Motor neuron (in vitro differentiated cells): ENCODE results near the gene WHRN. TPM values are rescaled to one million over a fixed set of nuclear protein-coding genes. Genes with fewer than 3 reads are reported as not detected.

Source experiments
- ATAC-seq, 8 experiments: fragments of 200-7000 bp; cut with Tn5 transposase; replicated peaks in 6 of 8; 2 replicates each; pipeline ENCODE4 v1.8.0; 2021; ENCODE audit warnings: mild to moderate bottlenecking in 8 of 8, moderate library complexity in 8 of 8
- H3K27ac ChIP-seq, 2 donors: fragments of 250-450 bp; sonication (Bioruptor Pico); 2 replicates each; pipeline ENCODE4 v1.9.0; 2021; ENCODE audit warnings: antibody characterized with exemption in 2 of 2, mild to moderate bottlenecking in 2 of 2, moderate library complexity in 1 of 2
- H3K4me1 ChIP-seq, 2 donors: fragments of 250-450 bp; sonication (Bioruptor Pico); replicated peaks in 1 of 2; 2 replicates each; pipeline ENCODE4 v1.6.1; 2021; ENCODE audit warnings: antibody characterized with exemption in 2 of 2, mild to moderate bottlenecking in 2 of 2, moderate library complexity in 1 of 2
- H3K4me3 ChIP-seq, 5 donors: fragments of 250-450 bp; sonication (Bioruptor Pico); 2 replicates each; pipeline ENCODE4 v1.9.0; 2021; ENCODE audit warnings: antibody characterized with exemption in 5 of 5, mild to moderate bottlenecking in 5 of 5, moderate library complexity in 4 of 5
- WGBS, 10 experiments: fragments of 450-650 bp; shearing (Covaris generic); methylation state at CpG; one replicate each; pipeline ENCODE4 v1.0.0; 2022; 5-methylcytosine and 5-hydroxymethylcytosine counted together
- in situ Hi-C, 9 experiments: fragments of 400-800 bp; cut with MboI; loops; one replicate each; pipeline ENCODE4 v1.15.0; 2021; ENCODE audit warnings: low sequenced_read_pairs in 9 of 9, low pct_unique_long_range_greater_than_20kb in 2 of 9; ENCODE audit not compliant: unreplicated experiment in 9 of 9
- total RNA-seq, 8 experiments: library from RNA; unstranded; fragments of 300-600 nt; gene quantifications; 2 replicates each; pipeline versions ENCODE4 v1.2.3 to v1.2.4, GENCODE V29; 2022

The WHRN gene
- total RNA-seq, 8 experiments from 2014 or later = 4.2 to 13.5 (median 6.9) TPM

DNA sequence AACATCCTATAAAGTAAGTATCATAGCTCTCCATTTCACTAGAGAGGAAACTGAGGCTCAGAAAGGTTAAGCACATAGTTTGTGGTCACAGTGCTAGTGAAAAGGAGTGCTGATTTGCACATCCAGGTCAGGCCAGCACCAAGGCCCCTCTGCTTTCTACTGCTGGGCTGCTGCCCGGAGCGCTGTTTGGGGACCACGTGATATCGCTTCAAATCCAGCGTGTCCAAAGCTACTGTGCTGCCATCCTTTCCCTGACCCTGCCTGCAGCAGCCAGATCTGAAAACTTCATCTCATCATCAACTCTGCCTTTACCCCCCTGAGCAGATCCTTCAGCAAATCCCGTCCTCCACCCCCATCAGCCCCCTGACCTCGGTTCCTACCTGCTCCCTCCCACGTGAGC lies 76.8 kb downstream of the WHRN start:
- in situ Hi-C loops = loop anchor here in 6 of 9 experiments (25.0 kb wide), 3 partner anchors 209 to 584 kb away; partner anchors contain the start of gene TEX53 (in 3 of the 6)
- 87 to 100% (median 91%) methylated on average over 2 to 5 of the region's 8 CpGs; no CpG with 5 or more reads in 6 of the 10 experiments for WGBS, 10 experiments
- H3K4me3 ChIP-seq = no peak overlapping the region
- no peak overlapping the region for H3K27ac ChIP-seq
- no peak for ATAC-seq
- no peaks in the 10 kb centered on the region for H3K4me1 ChIP-seq

DNA sequence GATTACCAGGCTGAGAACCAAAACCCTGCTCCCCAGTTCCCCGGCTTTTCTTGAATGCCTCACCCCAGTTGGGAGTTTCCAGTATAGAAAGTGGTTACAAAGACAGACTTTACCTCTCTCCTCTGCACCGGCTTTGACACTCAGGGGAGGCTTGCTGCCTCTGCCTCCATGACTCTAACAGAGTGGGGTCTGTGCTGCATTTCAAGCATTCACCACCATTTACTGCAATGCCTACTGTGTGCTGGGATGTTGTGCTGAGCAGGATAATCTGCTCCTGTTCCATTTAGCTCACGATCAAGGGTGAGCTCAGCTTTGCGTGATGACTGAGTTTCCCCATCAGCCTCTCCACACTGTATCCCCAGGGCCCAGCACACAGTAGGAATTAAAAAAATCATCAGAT lies 77.6 kb downstream of the WHRN start:
- WGBS, 10 experiments = 70 to 100% (median 82%) methylated on average over 1 to 4 of the region's 4 CpGs; no CpG with 5 or more reads in 4 of the 10 experiments
- in situ Hi-C loops = loop anchor here in 6 of 9 experiments (25.0 kb wide), 3 partner anchors 210 to 585 kb away; partner anchors contain the start of gene TEX53 (in 3 of the 6)
- H3K4me3 ChIP-seq = no peak overlapping the region
- H3K27ac ChIP-seq = no peak overlapping the region
- ATAC-seq = no peak
- H3K4me1 ChIP-seq = no peaks in the 10 kb centered on the region

DNA sequence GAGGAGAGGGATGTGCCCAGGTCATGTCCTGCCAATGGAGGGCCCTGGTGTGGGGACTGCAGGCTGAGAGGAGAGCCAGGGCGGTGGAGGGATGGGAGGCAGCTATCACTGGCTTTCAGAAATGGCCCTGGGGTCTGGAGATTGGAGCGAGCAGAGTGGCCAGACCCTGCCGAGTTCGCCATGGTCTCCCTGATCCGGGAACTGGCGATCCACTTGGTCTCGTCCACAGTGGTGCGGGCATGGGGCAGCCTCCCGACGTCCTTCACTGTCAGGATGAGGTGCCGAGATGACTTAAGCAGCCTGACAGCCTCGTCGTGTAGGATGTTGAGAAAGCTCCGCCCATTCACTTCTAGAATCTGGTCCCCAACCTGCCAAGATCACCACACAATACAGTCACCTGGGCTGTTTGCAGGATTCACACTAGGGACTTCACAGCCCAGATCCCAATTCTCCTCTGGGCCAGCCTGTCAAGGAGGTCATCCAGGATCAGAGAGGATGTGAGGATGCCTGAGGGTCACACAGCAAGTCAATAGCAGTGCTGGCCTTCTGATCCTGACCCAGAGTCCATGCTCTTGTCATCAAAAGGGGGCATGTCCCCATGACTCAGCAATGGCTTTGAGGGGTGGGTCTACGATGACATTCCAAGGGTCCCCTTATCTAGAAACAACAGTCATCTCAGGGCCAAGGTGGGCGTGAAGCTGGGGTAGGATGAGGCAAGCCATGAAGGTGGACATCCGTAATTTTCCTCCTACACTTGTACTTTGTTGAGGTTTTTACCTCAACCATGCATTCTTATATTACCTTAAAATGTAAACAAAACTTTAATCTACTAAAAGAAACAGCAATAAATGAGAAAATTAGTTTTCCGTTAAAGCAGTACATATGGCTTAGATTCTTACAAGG lies 79.0 kb downstream of the WHRN start:
- no peak overlapping the region for H3K4me3 ChIP-seq
- no peak for ATAC-seq
- 83 to 100% (median 93%) methylated on average over 1 to 11 of the region's 18 CpGs for WGBS, 10 experiments
- in situ Hi-C loops = loop anchor here in 6 of 9 experiments (25.0 kb wide), 3 partner anchors 211 to 586 kb away; partner anchors contain the start of gene TEX53 (in 3 of the 6)
- no peak overlapping the region for H3K27ac ChIP-seq
- H3K4me1 ChIP-seq = no peaks in the 10 kb centered on the region

DNA sequence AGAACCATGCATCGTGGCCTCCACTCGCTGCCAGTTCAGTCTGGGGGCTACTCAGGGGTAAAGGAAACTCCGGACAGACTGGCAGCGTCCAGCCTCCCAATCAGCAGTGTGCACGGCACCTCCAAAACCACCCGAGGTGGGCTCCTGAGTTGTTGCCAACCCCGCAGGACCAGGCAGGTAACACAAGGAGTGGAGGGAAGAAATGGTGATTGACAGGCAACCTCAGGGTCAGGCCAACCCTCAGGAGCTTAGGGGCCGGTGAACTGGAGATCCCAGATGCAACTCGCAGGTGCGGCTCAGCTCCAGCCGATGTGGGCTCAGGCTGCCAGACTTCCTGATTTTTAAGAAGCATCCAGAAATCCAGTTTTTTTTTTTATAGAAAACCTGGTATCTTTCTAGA lies 80.1 kb downstream of the WHRN start:
- H3K4me1 ChIP-seq = no peaks in the 10 kb centered on the region
- no peak overlapping the region for H3K27ac ChIP-seq
- H3K4me3 ChIP-seq = no peak overlapping the region
- no peak for ATAC-seq
- in situ Hi-C loops = loop anchor here in 6 of 9 experiments (25.0 kb wide), 3 partner anchors 212 to 587 kb away; partner anchors contain the start of gene TEX53 (in 3 of the 6)
- WGBS, 10 experiments = 80 to 98% methylated on average over 1 to 7 of the region's 11 CpGs; no CpG with 5 or more reads in 8 of the 10 experiments

DNA sequence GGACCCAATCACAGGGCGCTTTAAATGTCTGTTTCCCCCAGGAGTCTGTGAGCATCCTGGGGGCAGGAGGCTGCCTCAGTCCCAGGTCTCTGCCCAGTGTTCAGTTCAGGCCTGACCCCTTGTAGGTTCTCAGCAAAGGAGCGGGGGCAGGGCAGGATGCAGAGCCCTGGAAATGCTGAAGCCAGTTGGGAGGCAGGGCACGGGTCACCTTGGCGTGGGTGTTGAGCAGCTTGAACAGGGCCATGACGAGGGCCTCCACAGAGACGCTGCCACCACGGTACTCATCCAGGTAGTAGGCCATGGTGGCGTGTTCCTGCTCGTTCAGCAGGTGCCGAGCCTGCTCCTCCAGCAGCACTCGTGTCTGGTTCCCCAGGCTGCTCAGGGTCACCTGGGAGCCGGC lies 81.1 kb downstream of the WHRN start:
- H3K4me1 ChIP-seq = no peaks in the 10 kb centered on the region
- 70% methylated on average over 2 of the region's 12 CpGs; no CpG with 5 or more reads in 9 of the 10 experiments for WGBS, 10 experiments
- no peak for ATAC-seq
- no peak overlapping the region for H3K27ac ChIP-seq
- H3K4me3 ChIP-seq = no peak overlapping the region
- in situ Hi-C loops = loop anchor here in 2 of 9 experiments (25.0 kb wide), 4 partner anchors 213 to 1088 kb away; no protein-coding TSS in a partner anchor

DNA sequence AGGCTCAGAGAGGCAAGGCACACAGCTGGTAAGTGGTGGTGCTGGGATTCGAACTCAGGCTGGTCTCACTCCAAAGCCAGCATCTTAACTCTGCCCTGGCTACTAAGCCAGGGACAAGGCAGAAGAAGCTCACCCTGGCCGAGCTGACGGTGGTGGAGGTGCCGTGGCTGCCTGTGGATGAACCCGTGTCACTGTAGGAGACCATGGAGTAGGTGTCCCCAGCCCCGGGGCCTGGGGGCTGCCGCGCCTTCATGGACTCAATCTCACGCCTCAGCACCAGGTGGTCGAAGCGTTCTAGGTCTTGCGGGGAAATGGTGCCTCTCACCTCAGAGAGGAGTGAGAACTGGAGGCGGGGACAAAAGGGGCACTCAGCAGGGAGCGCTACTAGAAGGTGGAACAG lies 82.1 kb downstream of the WHRN start:
- no peak for ATAC-seq
- H3K4me3 ChIP-seq = no peak overlapping the region
- H3K27ac ChIP-seq = no peak overlapping the region
- in situ Hi-C loops = loop anchor here in 2 of 9 experiments (25.0 kb wide), 4 partner anchors 214 to 1089 kb away; no protein-coding TSS in a partner anchor
- no peaks in the 10 kb centered on the region for H3K4me1 ChIP-seq
- WGBS, 10 experiments = 90 to 100% (median 100%) methylated on average over 1 to 2 of the region's 14 CpGs; no CpG with 5 or more reads in 7 of the 10 experiments

DNA sequence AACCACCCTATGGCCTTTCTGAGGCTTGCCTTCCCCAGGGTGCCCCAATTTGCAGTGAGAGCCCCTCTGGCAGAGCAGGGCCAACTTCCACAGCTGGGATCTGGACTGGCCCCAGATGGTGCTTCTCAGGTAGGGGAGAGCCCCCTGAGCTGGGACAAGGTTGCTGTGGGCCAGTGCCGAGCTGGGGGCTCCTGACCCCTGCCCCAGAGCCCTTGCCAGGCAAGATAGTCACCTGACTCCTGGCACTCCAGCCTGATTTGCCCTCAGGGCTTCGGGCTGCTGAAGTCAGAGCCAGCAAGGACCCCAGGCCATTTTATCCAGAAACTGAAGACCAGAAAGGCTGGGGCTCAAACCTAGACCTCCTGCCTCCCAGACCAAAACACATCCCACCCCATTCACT lies 84.1 kb downstream of the WHRN start:
- WGBS, 10 experiments = 50% methylated on average over 1 of the region's 2 CpGs; no CpG with 5 or more reads in 9 of the 10 experiments
- Histone ChIP-seq H3K27ac (no peak overlapping the region), H3K4me3 (no peak overlapping the region), H3K4me1 (peaks cover 11 to 15% of the 10 kb centered on the region in 2 donors)
- no peak for ATAC-seq
- in situ Hi-C loops = loop anchor here in 2 of 9 experiments (25.0 kb wide), 4 partner anchors 216 to 1091 kb away; no protein-coding TSS in a partner anchor

DNA sequence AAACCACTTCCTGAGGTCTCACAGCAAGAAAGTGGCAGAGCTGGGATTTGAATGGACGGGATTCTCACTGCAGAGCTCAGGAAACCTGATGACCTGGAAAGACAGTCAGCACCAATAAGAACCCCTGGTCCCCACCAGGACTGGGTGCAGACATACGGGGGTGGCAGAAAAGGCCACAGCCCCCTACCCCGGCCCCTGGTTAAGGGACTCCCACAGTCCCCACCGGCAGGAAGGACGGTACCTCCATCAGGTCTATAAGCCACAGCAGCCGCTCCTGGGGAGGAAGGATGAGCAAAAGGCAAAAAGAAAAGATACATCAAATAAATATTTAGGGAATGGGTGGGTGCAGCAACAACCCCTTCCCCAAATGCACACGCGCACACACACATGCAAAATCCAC lies 85.5 kb downstream of the WHRN start:
- H3K4me3 ChIP-seq = no peak overlapping the region
- no peak for ATAC-seq
- no peak overlapping the region for H3K27ac ChIP-seq
- WGBS, 10 experiments = 82 to 100% (median 100%) methylated on average over 1 to 4 of the region's 8 CpGs; no CpG with 5 or more reads in 3 of the 10 experiments
- peaks cover 11 to 19% of the 10 kb centered on the region in 2 donors for H3K4me1 ChIP-seq
- in situ Hi-C loops = loop anchor here in 2 of 9 experiments (25.0 kb wide), 4 partner anchors 218 to 1093 kb away; no protein-coding TSS in a partner anchor

DNA sequence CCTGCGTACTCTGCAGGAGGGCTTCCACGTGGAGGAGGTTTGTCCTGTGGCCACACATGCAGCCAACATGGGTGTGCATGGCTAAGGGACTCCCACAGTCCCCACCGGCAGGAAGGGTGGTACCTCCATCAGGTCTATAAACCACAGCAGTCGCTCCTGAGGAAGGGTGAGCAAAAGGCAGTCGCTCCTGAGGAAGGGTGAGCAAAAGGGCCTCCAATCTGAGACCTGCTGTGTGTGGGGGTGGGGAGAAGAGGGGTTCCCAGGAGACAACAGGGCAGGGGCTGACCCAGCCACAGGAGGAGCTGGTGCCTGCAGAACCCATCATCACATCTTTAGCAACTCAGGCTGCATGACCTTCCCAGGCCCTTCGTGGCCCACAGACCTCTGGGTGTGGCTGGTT lies 87.2 kb downstream of the WHRN start:
- in situ Hi-C loops = loop anchor here in 2 of 9 experiments (25.0 kb wide), 4 partner anchors 219 to 1094 kb away; no protein-coding TSS in a partner anchor
- WGBS, 10 experiments = 0 to 100% (median 100%) methylated on average over 1 to 3 of the region's 6 CpGs; no CpG with 5 or more reads in 5 of the 10 experiments
- Histone ChIP-seq H3K27ac (peak overlapping the region in 1 of 2 donors; percentile 41), H3K4me1 (peaks cover 25 to 27% of the 10 kb centered on the region in 2 donors), H3K4me3 (no peak overlapping the region)
- ATAC-seq = no peak

DNA sequence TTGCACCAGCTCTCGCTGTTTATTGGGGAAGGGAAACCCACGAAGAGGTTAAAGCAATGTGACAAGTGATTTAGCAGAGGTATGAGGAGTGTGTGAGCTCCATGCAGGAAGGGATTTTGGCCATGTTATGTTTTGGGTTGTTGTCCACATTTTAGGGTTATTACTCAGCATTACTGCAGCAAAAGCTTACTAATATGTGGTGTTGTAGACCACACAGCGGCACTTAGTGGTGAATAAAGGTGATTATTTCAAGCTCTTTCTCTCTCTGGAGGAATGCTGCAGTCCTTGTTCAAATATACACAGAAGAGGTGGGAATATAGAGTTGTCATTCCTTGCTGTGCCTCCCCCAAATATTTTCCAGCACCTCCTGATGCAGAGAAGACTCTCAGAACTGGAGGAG lies 87.8 kb downstream of the WHRN start:
- no peak overlapping the region for H3K4me3 ChIP-seq
- H3K27ac ChIP-seq = peak overlapping the region; percentile 41 to 69
- in situ Hi-C loops = loop anchor here in 2 of 9 experiments (25.0 kb wide), 4 partner anchors 220 to 1095 kb away; no protein-coding TSS in a partner anchor
- ATAC-seq = no peak
- WGBS, 10 experiments = 17 to 100% (median 100%) methylated on average over 1 to 3 of the region's 3 CpGs; no CpG with 5 or more reads in 3 of the 10 experiments
- H3K4me1 ChIP-seq = peaks cover 25 to 27% of the 10 kb centered on the region in 2 donors

DNA sequence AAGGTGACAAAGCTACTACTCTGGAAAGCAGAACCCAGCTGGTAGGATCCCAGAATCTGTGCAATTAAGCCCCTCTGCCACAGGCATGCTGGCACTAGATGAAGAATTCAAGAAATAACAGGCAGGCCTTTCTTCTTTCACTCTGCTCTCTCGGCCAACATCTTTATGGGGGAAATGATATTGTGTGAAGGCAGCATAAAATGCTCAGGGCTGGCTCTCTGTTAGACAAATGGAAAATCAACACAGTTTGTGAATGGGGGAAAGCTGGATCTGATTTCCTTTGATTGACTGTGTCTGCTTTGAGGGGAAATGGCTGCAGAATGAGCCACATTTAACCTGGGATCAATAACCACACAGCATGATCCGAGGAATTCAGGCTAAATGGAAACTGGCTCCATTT lies 88.4 kb downstream of the WHRN start:
- in situ Hi-C loops = loop anchor here in 2 of 9 experiments (25.0 kb wide), 4 partner anchors 220 to 1095 kb away; no protein-coding TSS in a partner anchor
- ATAC-seq = peak in 1 of 8 experiments; percentile 29
- H3K4me1 ChIP-seq = peaks cover 25 to 27% of the 10 kb centered on the region in 2 donors
- WGBS, 10 experiments = 63 to 80% (median 73%) methylated on average over 1 to 2 of the region's 2 CpGs; no CpG with 5 or more reads in 6 of the 10 experiments
- H3K4me3 ChIP-seq = no peak overlapping the region
- H3K27ac ChIP-seq = peak overlapping the region; percentile 27 to 69

DNA sequence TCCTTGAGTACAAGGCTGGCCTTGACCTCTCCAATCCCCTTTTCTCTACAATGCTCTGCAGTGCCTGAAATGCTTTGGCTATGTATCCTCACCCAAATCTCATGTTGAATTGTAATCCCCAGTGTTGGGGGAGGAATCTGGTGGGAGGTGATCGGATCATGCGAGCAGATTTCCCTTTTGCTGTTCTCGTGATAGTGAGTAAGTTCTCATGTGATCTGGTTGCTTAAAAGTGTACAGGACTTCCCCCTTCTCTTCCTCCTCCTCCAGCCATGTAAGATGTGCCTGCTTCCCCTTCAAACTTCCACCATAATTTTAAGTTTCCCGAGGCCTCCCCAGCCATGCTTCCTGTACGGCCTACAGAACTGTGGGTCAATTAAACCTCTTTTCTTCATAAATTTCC lies 89.0 kb downstream of the WHRN start:
- WGBS, 10 experiments = 68 to 100% (median 83%) methylated on average over 1 to 5 of the region's 5 CpGs; no CpG with 5 or more reads in 1 of the 10 experiments
- peaks cover 25 to 27% of the 10 kb centered on the region in 2 donors for H3K4me1 ChIP-seq
- no peak overlapping the region for H3K4me3 ChIP-seq
- no peak for ATAC-seq
- H3K27ac ChIP-seq = no peak overlapping the region
- in situ Hi-C loops = loop anchor here in 2 of 9 experiments (25.0 kb wide), 4 partner anchors 221 to 1096 kb away; no protein-coding TSS in a partner anchor
